Measurements from ENCODE around the gene CASP9.

Gene CASP9

DNA sequence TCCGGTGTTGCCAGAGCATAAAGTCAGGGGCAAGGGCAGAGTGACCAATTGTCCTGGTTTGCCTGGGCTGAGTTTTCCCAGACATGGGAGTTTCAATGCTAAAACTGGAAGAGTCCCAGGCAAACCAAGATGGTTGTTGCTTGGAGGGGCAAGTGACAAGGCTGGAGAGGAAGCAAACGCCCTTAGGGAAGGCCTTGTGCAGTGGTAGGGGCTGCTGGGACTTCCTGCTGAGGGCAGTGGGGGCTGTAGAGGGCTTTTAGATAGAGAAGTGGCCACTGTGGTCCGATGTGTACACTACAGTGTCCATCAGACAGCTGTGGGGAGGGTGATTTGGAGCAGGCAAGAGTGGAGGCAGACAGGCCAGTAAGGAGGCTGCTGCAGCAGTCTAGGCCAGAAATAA lies 74.4 kb downstream of the CASP9 start:
- DNase-seq (ENCODE audit: low read depth in 2 of 3, low spot score in 2 of 3) = no peak

DNA sequence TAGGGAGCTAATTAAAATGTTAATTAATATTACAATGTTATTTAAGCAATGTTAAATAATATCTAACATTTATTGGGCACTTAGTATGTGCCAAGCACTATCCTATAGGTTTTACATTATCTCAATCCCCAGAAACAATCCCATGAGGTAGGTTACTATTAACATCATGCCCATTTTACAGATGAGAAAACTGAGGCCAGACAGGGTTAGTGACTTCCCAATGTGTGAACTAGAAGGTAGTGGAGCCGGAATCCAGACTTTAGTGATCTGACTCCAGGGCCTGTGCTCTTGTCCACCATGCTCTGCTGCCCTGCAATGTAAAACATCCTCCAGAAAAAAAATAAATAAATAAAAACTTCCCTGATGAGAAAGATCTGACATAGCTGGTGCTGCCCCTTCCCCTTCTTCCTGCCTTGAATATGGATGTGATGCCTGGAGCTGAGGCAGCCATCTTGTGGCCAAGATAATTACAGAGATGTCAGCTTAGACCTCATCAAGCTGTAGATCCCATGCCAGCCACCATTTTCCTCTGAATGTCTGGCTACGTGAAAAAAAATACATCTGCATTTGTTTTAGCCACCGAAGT lies 75.0 kb downstream of the CASP9 start:
- DNase-seq (ENCODE audit: low read depth in 2 of 3, low spot score in 2 of 3) = no peak

DNA sequence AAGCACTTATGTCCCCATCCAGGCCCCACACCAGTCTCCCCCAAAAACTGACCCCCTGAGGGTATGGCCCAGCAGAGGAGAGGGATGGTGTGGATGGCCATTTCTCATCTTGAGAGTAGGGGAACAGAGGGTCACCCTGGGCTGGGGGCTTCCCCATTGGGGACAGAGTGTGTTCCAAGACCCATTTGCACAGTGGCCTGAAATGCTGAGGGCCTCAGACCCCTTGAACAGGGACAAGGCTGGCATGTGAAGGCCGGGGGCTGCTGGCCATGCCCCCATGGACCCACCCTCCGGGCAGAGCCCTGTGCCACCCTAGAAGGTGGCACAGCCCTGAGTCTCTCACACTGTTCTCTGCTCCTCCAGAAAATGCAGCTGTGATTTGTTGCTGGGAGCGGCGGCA lies 77.8 kb downstream of the CASP9 start:
- DNase-seq (ENCODE audit: low read depth in 2 of 3, low spot score in 2 of 3) = no peak

DNA sequence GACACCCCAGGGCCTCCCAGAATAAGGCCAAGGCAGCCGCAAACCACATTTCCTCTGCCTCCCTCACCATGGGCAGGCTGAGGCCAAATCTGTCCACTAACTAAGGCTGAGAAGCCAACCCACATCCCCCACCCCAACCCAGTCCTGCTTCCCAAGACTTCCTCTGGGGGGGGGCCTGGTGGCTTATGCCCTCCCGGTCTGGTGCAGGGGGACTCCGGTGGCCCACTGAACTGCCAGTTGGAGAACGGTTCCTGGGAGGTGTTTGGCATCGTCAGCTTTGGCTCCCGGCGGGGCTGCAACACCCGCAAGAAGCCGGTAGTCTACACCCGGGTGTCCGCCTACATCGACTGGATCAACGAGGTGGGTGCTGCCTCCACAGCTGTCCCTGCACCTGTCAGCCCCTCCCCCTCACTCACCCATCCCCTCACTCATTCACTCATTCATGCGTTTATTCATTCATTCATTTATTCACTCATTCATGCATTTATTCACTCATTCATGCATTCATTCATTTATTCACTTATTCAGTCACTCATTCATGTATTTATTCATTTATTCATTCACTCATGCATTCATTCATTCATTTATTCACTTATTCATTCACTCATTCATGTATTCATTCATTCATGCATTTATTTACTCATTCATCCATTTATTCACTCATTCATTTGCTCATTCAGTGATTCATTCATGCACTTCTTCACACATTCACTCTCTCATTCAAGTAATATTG lies 78.5 kb downstream of the CASP9 start:
- DNase-seq (ENCODE audit: low read depth in 2 of 3, low spot score in 2 of 3) = no peak

DNA sequence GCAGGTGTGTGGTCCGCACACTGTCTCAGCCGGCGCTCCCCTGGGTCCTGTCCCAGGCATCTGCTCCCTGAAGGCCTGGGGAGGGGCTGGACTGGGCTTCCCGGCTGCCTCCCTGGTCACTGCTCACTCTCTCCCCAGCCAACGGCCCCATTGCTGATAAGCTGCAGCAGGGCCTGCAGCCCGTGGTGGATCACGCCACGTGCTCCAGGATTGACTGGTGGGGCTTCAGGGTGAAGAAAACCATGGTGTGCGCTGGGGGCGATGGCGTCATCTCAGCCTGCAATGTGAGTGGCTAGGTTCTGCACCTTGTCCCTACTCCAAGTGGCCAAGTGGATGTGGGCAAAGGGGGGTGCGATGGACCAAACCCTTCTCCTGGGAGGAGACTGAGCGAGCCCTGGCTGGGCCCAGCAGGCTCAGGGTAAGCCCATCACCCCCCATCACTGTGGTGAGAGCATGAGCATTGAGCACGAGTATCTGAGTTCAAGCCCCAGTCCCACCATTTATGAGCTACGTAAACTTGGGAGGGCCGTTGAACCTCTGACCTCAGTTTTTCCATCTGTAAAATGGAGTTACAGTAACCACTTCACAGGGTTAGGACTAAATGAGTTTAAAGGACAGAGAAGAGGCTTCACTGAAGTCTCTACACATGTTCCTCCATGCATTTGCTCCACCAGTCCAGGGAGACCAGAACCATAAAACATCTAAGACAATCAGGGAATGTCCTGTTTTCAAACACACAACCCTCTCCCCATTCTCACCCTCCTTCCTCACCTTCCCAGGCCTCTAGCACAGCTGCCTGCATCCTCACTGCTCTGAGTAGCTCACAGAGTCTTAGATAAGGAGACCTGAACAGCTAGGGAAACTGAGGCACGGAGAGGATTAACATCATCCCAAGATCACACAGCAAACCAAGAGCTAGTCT lies 79.3 kb downstream of the CASP9 start:
- DNase-seq (ENCODE audit: low read depth in 2 of 3, low spot score in 2 of 3) = no peak

DNA sequence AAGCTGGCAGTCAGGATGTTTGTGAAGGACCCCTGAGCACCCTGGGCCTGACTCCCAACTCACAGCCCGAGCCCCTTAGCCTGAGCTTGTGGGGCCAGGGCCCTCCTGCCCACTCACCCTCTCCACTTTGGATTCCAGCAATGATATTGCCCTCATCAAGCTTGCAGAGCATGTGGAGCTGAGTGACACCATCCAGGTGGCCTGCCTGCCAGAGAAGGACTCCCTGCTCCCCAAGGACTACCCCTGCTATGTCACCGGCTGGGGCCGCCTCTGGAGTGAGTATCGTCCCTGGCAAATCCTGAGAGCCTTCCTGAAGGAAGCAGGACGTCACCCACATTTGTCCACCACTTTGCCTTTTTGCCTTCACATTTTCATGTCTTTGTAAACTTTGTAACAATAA lies 80.7 kb downstream of the CASP9 start:
- DNase-seq (ENCODE audit: low read depth in 2 of 3, low spot score in 2 of 3) = no peak

DNA sequence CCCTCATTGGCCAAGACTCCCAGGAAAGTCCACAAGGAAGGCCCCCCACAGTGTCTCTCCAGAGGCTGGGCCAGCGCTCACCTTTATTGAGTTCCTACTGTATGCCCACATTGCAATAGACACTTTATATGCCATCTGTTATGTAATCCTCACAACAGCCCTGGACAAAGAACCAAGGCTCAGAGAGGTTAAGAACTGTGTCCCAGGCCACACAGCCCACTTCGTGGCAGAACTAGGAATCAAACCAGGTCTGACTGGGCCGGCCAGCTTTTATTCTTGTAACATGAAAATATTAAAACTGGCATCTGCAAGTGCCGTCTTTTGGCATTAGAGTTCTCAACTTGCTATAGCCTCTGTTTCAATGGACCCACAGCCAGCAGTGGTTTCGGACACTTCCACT lies 81.3 kb downstream of the CASP9 start:
- no peak for DNase-seq (ENCODE audit: low read depth in 2 of 3, low spot score in 2 of 3)

DNA sequence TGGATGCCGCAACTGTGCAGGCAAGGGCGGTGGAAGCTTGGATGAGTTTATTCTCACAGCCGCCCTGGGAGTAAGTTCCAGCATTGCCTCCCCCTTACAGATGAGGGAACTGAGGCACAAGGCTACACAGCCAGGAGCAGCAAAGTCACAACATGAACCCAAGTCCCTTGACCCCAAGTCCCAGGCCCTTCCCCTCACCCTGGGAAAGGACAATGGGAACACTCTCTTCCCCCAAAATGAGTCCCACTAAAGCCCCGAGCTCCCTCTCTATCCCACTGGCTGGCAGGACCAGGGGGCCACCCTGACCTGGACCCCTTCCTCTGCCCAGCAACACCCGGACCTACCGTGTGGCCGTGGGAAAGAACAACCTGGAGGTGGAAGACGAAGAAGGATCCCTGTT lies 81.9 kb downstream of the CASP9 start:
- DNase-seq (ENCODE audit: low read depth in 2 of 3, low spot score in 2 of 3) = no peak

Data from activated CD8-positive, alpha-beta memory T cell treated with anti-CD3 and anti-CD28 coated beads for 48 hours (primary cell).